ENCODE results near the gene MIXL1.
"Not testable (repeated sequence)": the region's sequence is repeated elsewhere in the genome, so short reads cannot be mapped to it uniquely, and the experiment has no call there.

Gene MIXL1

GRCh38 chr1:226215239-226215638 lies 8.2 kb upstream of the MIXL1 start:
- no peak for DNase-seq

- no peak for DNase-seq
Observed at GRCh38 chr1:226216056-226216455, 7.4 kb upstream of the MIXL1 start.

DNA sequence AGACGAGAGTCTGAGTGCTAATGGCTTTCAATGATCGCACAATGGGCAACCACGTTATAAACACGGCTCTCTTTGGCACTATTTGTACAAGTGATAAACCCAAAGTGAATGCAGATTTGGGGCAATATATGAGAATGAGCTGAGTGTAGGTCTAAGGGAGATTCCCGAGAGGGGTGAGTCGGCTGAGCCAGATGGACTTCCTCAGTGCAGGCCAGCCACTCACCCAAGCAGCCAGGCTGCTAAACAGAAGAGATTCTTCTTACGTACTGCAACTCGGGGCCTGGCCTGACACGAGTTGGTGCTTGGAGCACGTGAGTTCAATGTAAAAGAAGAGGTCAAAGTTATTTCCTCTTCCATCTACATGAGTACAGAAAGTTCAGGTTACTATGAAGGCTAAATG lies 6.2 kb upstream of the MIXL1 start:
- no peak for DNase-seq

DNA sequence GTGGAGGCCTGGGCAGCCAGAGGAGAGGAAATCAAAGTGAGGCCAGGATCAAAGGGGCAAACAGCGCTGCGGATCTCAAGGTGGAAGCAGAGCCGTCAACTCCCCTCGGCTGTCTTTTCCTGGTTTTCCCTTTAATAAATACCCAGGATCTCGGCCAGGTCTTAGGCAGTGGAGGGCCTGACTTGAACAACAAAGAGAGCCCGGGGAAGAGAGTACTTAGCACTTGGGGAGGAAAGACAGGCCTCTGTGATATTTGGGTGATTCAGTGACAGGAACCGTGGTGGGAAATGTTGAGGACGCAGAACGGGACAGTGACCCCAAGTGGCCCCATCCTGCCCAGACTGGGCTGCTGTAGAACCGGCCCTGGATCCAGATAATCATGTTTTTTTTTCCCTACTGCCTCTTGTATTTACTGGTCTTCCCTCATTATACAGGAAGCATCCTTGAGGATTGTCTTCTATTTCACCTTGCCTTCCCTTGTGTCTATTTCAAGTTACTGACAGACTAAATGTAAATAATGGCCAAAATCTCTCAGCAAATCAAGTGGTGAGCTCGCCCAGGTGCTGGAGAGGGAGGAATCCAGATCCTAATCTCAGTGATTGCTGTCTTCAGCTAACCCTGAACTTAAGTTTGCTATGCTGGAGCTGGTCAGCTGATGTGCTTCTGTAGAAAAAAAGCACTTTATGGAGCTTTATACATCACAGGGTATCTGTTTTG lies 2.8 kb upstream of the MIXL1 start:
- DNase-seq, result no peak

DNA sequence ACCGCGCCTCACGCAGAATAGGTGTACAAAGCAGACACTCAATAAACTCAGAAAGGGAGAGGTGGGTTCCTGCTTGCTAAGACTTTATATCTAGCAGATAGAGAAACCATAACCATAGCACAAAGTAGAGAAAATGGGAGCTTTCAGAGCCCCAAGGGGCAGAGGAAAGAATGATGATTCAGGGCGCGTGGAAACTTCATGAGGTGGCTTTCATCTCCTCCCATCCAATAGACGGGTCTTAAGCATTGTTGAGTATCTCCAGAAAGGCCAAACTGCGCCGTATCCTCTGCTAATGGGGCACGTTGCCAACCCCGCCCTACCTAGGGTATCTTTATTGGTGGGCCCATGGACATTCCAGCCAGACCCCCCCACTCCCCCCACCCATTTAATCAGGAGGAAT lies 778 bp upstream of the MIXL1 start:
- no peak for DNase-seq

DNA sequence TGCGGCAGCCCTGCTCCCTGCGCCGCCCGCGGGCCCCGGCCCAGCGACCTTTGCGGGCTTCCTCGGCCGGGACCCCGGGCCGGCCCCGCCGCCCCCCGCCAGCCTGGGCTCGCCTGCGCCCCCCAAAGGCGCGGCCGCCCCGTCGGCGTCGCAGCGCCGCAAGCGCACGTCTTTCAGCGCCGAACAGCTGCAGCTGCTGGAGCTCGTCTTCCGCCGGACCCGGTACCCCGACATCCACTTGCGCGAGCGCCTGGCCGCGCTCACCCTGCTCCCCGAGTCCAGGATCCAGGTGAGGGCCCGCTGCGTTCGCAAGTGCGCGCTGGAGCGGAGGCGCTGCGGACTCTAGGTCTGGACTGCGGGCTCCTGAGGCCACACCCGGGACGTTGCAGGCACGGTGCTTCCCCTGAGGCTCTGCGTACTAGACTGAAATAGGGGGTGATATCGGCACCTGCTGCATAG lies 351 bp downstream of the MIXL1 start:
- DNase-seq, result no peak

DNA sequence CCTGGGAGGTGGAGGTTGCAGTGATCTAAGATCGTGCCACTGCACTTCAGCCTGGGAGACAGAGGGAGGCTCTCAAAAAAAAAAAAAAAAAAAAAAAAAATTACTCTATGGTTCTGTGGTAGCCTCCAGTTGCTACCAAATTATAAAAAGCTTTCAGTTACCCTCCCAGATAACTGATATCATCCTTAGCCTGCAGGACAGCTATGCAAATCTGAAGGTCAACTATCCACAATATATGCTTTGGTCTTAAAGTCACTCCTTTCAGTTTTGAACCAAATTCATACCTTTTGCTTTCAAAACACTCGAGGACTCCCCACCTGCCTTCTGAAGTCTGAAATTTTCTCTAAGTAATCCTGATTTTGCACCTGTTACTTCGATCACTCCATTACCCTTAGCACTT lies 3.1 kb downstream of the MIXL1 start:
- no peak for DNase-seq

DNA sequence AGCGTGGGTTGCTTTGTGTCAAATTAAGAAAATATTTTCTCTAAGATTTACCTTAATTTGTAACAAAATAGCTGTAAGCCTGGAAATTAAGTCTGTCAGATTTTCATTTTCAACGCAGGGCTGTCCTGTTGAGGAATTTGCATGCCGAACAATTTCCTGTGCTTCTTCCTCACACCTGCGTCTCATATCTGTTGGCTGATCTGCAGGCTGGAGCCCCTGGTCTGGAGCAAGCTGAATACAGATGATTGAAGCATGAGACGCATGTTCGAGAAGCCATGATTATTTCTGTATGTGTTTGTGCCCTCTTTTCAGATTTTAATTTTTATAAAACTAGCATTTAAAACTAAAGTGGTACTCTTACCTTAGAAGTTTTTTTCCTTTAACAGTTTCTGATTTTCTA lies 9.8 kb downstream of the MIXL1 start:
- no peak for DNase-seq

DNA sequence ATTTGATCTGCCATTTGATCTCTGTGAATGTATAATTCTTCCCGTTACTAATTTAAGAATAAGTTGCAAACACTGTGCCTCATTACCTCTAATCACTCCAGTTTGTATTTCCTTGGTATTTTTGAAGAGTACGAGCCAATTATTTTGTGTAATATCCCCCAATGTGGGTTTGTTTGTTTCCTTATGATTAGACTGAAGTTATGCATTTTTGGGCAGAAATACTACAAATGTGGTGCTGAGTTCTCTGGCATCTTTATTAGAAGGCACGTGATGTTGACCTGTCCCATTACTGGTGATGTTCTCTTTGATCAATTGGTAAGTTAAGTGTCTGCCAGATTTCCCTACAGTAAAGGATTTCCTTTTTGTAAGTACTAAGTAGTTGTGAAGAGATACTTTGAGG lies 10.3 kb downstream of the MIXL1 start:
- DNase-seq, result no peak

GRCh38 chr1:226236826-226237225 lies 13.4 kb downstream of the MIXL1 start:
- no peak for DNase-seq

GRCh38 chr1:226239421-226239820 lies 16.0 kb downstream of the MIXL1 start:
- no peak for DNase-seq

DNA sequence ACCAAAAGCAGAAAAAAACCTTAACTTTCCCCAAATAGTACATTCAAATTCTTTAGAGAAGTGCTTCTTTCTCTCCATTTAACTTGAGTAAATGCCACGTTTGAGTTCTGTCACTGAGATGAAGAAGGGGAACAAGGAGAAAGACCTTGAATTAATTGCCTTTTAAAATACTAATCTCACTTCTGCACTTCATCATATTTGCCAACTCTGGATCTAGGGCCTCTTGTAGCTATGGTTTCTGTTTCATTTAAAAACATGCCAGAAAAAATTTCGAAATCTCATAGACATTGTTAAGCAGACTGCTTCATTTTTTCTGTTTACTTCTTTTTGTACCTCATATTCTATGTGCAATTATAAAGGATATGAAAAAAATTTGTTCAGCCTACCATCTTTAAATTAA lies 24.6 kb downstream of the MIXL1 start:
- no peak for DNase-seq

- DNase-seq, result no peak
Observed at GRCh38 chr1:226248796-226249195, 25.3 kb downstream of the MIXL1 start.

- DNase-seq, result no peak
Observed at GRCh38 chr1:226250511-226250910, 27.0 kb downstream of the MIXL1 start.

DNA sequence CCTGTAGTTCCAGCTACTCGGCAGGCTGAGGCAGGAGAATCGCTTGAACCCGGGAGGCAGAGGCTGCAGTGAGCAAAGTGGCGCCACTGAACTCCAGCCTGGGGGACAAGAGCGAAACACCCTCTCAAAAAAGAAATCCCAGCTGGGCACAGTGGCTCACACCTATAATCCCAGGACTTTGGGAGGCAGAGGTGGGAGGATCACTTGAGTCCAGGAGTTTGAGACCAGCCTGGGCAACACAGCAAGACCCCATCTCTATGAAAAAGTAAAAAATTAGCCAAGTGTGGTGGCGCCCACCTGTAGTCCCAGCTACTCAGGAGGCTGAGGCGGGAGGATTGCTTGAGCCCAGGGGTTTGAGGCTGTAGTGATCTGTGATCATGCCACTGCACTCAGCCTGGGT lies 29.4 kb downstream of the MIXL1 start:
- DNase-seq, result not testable (repeated sequence)

DNA sequence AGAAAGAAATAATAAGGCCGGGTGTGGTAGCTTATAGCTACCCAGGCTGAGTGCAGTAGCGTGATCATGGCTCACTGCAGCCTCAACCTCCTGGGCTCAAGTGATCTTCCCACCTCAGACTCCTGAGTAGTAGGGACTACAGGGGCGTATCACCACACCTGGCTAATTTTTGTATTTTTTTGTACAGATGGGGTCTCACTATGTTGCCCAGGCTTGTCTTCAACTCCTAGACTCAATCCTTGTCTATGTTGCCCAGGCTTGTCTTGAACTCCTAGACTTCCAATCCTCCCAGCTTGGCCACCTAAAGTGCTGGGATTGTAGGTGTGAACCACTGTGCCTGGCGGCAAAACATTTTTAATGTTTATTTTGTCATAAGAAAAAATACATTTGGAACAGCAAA lies 30.5 kb downstream of the MIXL1 start:
- DNase-seq, result no peak

DNA sequence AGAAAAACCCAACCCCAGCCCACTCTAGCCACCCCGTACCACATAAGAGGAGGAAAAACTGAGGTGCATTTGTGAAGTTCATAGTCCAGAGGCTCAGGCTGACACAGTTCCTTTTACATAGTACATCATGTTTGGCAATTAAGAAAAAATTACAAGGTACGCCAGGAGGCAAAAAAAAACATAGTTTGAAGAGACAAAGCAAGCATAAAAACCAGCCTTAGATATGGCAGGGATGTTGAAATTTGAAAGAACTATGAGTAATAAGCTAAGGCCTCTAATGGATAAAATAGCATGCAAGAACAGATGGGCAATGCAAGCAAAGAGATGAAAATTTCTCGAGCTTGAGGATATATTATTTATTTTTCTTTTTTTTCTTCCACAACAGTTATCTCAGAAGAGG lies 31.9 kb downstream of the MIXL1 start:
- DNase-seq, result no peak

- DNase-seq, result no peak
Observed at GRCh38 chr1:226261818-226262217, 38.4 kb downstream of the MIXL1 start.

GRCh38 chr1:226268421-226269124 lies 45.1 kb downstream of the MIXL1 start:
- no peak for DNase-seq

DNA sequence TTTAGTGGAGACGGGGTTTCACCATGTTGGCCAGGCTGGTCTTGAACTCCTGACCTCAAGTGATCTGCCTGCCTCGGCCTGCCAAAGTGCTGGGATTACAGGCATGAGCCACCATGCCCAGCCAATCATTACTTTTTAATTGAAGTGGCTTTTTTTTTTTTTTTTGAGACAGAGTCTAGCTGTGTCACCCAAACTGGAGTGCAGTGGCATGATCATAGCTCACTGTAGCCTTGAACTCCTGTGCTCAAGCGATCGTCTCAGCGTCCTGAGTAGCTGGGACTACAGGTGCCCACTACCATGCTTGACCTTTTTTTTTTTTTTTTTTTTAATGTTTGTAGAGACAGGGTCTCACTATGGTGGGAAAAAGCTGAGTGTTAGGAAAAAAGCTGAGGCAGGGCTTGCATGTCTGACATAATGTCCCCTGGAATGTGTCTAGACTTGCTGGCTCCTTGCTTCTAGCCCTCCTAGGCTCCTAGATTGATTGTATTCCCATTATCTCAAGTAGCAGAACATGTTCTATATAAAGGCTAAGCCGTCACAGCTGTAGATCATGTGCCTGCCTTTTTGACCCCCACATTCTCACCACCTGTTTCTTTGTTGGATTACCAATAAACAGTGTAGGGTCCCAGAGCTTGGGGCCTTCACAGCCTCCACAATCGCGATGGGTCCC lies 48.9 kb downstream of the MIXL1 start:
- not testable (repeated sequence) for DNase-seq

- no peak for DNase-seq
Observed at GRCh38 chr1:226274138-226274537, 50.7 kb downstream of the MIXL1 start.

DNA sequence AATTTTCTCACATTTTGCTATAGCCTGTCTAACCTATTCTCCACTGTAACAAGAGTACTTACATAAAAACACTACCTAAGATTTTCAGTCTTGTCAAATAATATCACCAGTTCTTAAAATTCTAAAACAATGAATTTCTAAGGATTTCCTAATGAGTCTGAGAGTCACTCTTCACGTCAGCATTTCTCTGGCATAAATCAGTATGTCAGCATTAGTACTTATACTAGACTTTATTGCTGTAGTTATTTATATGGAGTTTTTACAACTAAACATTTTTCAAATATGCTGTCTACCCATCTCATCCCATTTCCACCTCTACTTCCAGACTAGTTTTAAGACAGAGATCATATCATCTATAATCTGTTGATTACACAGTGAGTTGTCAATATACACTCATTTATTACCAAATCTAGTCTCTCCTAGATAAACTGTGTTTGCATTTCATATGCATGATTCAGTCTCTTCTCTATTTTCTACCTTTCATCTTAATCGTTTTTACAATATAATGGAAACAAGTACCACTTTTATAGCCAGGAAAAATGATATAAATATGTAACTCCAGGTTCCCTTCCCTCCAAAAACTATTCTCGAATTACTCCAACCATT lies 52.7 kb downstream of the MIXL1 start:
- DNase-seq, result no peak

Measured in C1 segment of cervical spinal cord (tissue), 14 donors.